Lung (tissue), 12 donors: ENCODE data around the gene RASL11A. TPM values are rescaled to one million over a fixed set of nuclear protein-coding genes. Genes with fewer than 3 reads are reported as not detected.
"Not testable (repeated sequence)": the region's sequence is repeated elsewhere in the genome, so short reads cannot be mapped to it uniquely, and the experiment has no call there.

Experiments
- ATAC-seq: fragments of 200-7000 bp; cut with Tn5 transposase; one replicate; pipeline ENCODE4 v1.9.1; 2020; ENCODE audit warnings: moderate number of reproducible peaks; ENCODE audit not compliant: insufficient read depth, low FRiP score
- DNase-seq, 3 donors: peaks; one replicate each; pipeline ENCODE4 v3.0.0-alpha.2; 2013 to 2017
- H3K27ac ChIP-seq, 2 donors: one replicate each; pipeline ENCODE4 v1.5.1; 2013; ENCODE audit warnings: mild to moderate bottlenecking in 2 of 2, moderate library complexity in 2 of 2, control low read depth in 1 of 2, inconsistent platforms in 1 of 2, low read depth in 1 of 2, low read length in 1 of 2
- H3K27me3 ChIP-seq, 3 donors: one replicate each; pipeline ENCODE4 v1.5.1; 2013; ENCODE audit warnings: low read length in 2 of 3; ENCODE audit not compliant: control insufficient read depth in 3 of 3, insufficient read depth in 3 of 3
- H3K36me3 ChIP-seq, 4 donors: one replicate each; pipeline ENCODE4 v1.5.1; 2013; ENCODE audit warnings: low read length in 4 of 4, mild to moderate bottlenecking in 1 of 4, moderate library complexity in 1 of 4; ENCODE audit not compliant: control insufficient read depth in 4 of 4, insufficient read depth in 4 of 4
- H3K4me1 ChIP-seq, 5 donors: one replicate each; pipeline ENCODE4 v1.5.1; 2013; ENCODE audit warnings: low read length in 5 of 5, mild to moderate bottlenecking in 2 of 5, moderate library complexity in 1 of 5; ENCODE audit not compliant: control insufficient read depth in 5 of 5, insufficient read depth in 5 of 5
- H3K4me3 ChIP-seq: one replicate; pipeline ENCODE4 v1.5.1; 2013; ENCODE audit warnings: mild to moderate bottlenecking, control low read depth, moderate library complexity
- H3K9ac ChIP-seq, 2 donors: one replicate each; pipeline ENCODE4 v1.5.1; 2013; ENCODE audit warnings: low read length in 2 of 2, control low read depth in 1 of 2; ENCODE audit not compliant: insufficient read depth in 1 of 2
- H3K9me3 ChIP-seq, 4 donors: one replicate each; pipeline ENCODE4 v1.5.1; 2013; ENCODE audit warnings: low read length in 3 of 4, mild to moderate bottlenecking in 1 of 4, moderate library complexity in 1 of 4; ENCODE audit not compliant: control insufficient read depth in 4 of 4, insufficient read depth in 3 of 4
- CTCF ChIP-seq: IDR thresholded peaks from 2 replicates; pipeline ENCODE4 v1.5.1; 2012; ENCODE audit warnings: mild to moderate bottlenecking; ENCODE audit errors: control extremely low read depth, extremely low read depth
- WGBS, 2 donors: extraction: QIAGEN DNeasy Blood & Tissue Kit; methylation state at CpG; one replicate each; pipeline ENCODE4 v1.1.7; 2013; 5-methylcytosine and 5-hydroxymethylcytosine counted together
- polyA plus RNA-seq, 2 donors: library from polyadenylated mRNA; stranded (reverse); fragments of 200-250 nt; gene quantifications; one replicate each; pipeline ENCODE4 v1.2.1, GENCODE V29; 2013
- total RNA-seq, 2 donors: library from RNA; depleted of rRNA in 1 of 2; stranded (reverse); fragments of >200 nt in 1 of 2; gene quantifications; one replicate each; pipeline ENCODE4 v1.2.1, GENCODE V29; 2014 to 2021
- donor health status: control.
- donor health status: control.
- donor health status: Bipolar disorder and iron deficiency.
- donor health status: healthy.
- donor health status: DM: yes; HTN: yes; CAD: no.

The RASL11A gene
- total and polyA plus RNA-seq, 4 donors, result 12.1 to 31.5 (median 15.2) TPM

GRCh38 chr13:27289011-27289665, 18.5 kb downstream of the RASL11A start:
- WGBS, 2 donors, result 68 to 86% methylated on average over 2 of the region's 2 CpGs
- Histone ChIP-seq H3K9me3 (no peaks in the 10 kb centered on the region), H3K27me3 (no peaks in the 10 kb centered on the region), H3K9ac (no peak overlapping the region), H3K4me1 (no peaks in the 10 kb centered on the region), H3K4me3 (no peak overlapping the region), H3K36me3 (no peaks in the 10 kb centered on the region), H3K27ac (no peak overlapping the region)
- ATAC-seq, result no peak
- DNase-seq, result no peak
- TF ChIP-seq CTCF, result no peak

GRCh38 chr13:27290715-27291114, 20.1 kb downstream of the RASL11A start:
- Histone ChIP-seq H3K36me3 (no peaks in the 10 kb centered on the region), H3K27me3 (no peaks in the 10 kb centered on the region), H3K9ac (no peak overlapping the region), H3K9me3 (no peaks in the 10 kb centered on the region), H3K4me3 (no peak overlapping the region), H3K4me1 (no peaks in the 10 kb centered on the region), H3K27ac (no peak overlapping the region)
- 88% methylated on average over 4 of the region's 4 CpGs for WGBS, 2 donors
- no peak for TF ChIP-seq CTCF
- DNase-seq (no peak), ATAC-seq (no peak)

- DNase-seq, H3K27me3 ChIP-seq, H3K4me1 ChIP-seq, H3K9ac ChIP-seq, H3K9me3 ChIP-seq, H3K27ac ChIP-seq, ATAC-seq, H3K4me3 ChIP-seq, H3K36me3 ChIP-seq: not testable (repeated sequence)
- 90 to 95% methylated on average over 8 of the region's 8 CpGs for WGBS, 2 donors
Observed at GRCh38 chr13:27291967-27292366, 21.3 kb downstream of the RASL11A start.

- no peaks in the 10 kb centered on the region for H3K27me3 ChIP-seq
- H3K27ac ChIP-seq, result no peak overlapping the region
- DNase-seq (no peak), ATAC-seq (no peak)
- TF ChIP-seq CTCF, result no peak
- H3K9ac ChIP-seq, result no peak overlapping the region
- no peaks in the 10 kb centered on the region for H3K9me3 ChIP-seq
- H3K4me1 ChIP-seq, result no peaks in the 10 kb centered on the region
- no peak overlapping the region for H3K4me3 ChIP-seq
- WGBS, 2 donors, result 60 to 61% methylated on average over 8 of the region's 8 CpGs
- no peaks in the 10 kb centered on the region for H3K36me3 ChIP-seq
Observed at GRCh38 chr13:27293076-27293691, 22.6 kb downstream of the RASL11A start.
